Kidney (tissue), 14 donors: ENCODE data around the gene WDR70. TPM values are rescaled to one million over a fixed set of nuclear protein-coding genes. Genes with fewer than 3 reads are reported as not detected.
"Not testable (repeated sequence)": the region's sequence is repeated elsewhere in the genome, so short reads cannot be mapped to it uniquely, and the experiment has no call there.

Experiments
- DNase-seq, 5 donors: peaks; one replicate each; pipeline ENCODE4 v3.0.0-alpha.2; 2013 to 2020
- FAIRE-seq: peaks from 2 replicates; lab custom pipeline; 2012; peaks lifted over from hg19 to GRCh38; lab: Jason Lieb, UNC
- H3K27ac ChIP-seq, 2 donors: one replicate each; pipeline ENCODE4 v1.7.0; 2013; ENCODE audit warnings: low read depth in 2 of 2, low read length in 2 of 2, inconsistent platforms in 1 of 2
- H3K27me3 ChIP-seq: one replicate; pipeline ENCODE4 v1.7.1; 2013; ENCODE audit warnings: low read length, inconsistent platforms; ENCODE audit not compliant: control insufficient read depth, insufficient read depth
- H3K36me3 ChIP-seq, 3 donors: one replicate each; pipeline versions ENCODE4 v1.7.0 to v1.7.1; 2013; ENCODE audit warnings: low read length in 3 of 3, control low read depth in 1 of 3, inconsistent platforms in 1 of 3; ENCODE audit not compliant: insufficient read depth in 3 of 3, control insufficient read depth in 2 of 3
- H3K4me1 ChIP-seq, 3 donors: one replicate each; pipeline versions ENCODE4 v1.7.0 to v1.7.1; 2013; ENCODE audit warnings: low read length in 3 of 3, inconsistent platforms in 1 of 3, low read depth in 1 of 3; ENCODE audit not compliant: control insufficient read depth in 2 of 3, insufficient read depth in 2 of 3
- H3K4me3 ChIP-seq, 3 donors: one replicate each; pipeline versions ENCODE4 v1.7.0 to v1.8.1; 2013; ENCODE audit warnings: low read length in 3 of 3, control low read depth in 1 of 3, inconsistent platforms in 1 of 3
- H3K9ac ChIP-seq, 3 donors: one replicate each; pipeline versions ENCODE4 v1.7.0 to v1.7.1; 2013; ENCODE audit warnings: low read length in 3 of 3, control low read depth in 1 of 3, inconsistent platforms in 1 of 3
- H3K9me3 ChIP-seq, 3 donors: one replicate each; pipeline versions ENCODE4 v1.7.0 to v1.7.1; 2013; ENCODE audit warnings: low read length in 3 of 3, control low read depth in 1 of 3, inconsistent platforms in 1 of 3; ENCODE audit not compliant: control insufficient read depth in 2 of 3, insufficient read depth in 1 of 3
- CTCF ChIP-seq: IDR thresholded peaks from 3 replicates; pipeline ENCODE4 v1.5.1; 2012; ENCODE audit warnings: mild to moderate bottlenecking, moderate library complexity, borderline replicate concordance; ENCODE audit not compliant: insufficient read depth; ENCODE audit errors: extremely low read depth
- intact Hi-C: fragments of 100-400 bp; cut with DNase I; formaldehyde crosslinking; loops from one replicate; pipeline ENCODE4 v1.11.1; 2022
- polyA plus RNA-seq: library from polyadenylated mRNA; stranded (reverse); fragments of 350-450 nt; fragmentation: Illumina TruSeq; extraction: RNeasy Lipid Tissue Mini Kit (QIAGEN cat#74804); gene quantifications from one replicate; pipeline ENCODE4 v1.2.3, GENCODE V29; 2014; ENCODE audit warnings: low read depth, low replicate concordance; ENCODE audit not compliant: insufficient read depth
- total RNA-seq: library from RNA; stranded (reverse); fragmentation: NEBNext Ultra II Directional; extraction: Animal tissue kit (Norgen Biotek cat#: 25700); gene quantifications from one replicate; pipeline ENCODE4 v1.2.1, GENCODE V29; 2021
- donor health status: control.
- donor health status: control.
- donor health status: control.
- donor health status: control.
- donor health status: control.
- donor health status: DM: yes; HTN: yes; CAD: no.
- donor health status: Normal renal cell carcinoma (clear cell type).

WDR70 gene
- total and polyA plus RNA-seq, 2 donors from 2014 or later, result 27.2 to 32.3 TPM

DNA sequence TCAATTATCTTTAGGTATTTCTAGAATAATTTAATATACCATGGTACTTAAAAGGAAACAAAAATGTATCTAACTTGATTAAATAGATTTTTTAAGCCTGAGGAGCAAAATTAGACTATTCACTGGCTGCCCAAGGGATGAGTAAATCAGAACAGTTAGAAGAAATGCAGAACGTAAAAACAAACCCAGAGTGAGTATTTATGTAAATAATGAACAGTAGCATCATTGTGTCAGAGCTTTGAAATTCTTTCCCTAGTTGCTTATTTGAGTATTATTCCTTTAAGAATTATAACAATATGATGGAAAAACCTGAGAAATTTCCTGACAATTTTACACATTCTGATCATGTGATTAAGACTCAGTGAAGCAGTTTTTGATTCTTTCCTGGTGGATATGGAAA lies 259.8 kb downstream of the WDR70 start:
- Histone ChIP-seq H3K27me3 (no peaks in the 10 kb centered on the region), H3K4me3 (no peak overlapping the region), H3K36me3 (no peaks in the 10 kb centered on the region), H3K9me3 (peaks cover 0 to 2% (median 0%) of the 10 kb centered on the region in 3 donors), H3K4me1 (no peaks in the 10 kb centered on the region), H3K9ac (no peak overlapping the region), H3K27ac (no peak overlapping the region)
- no peak for DNase-seq
- no peak for TF ChIP-seq CTCF
- FAIRE-seq, result no peak
- intact Hi-C loops, result no loop called here

DNA sequence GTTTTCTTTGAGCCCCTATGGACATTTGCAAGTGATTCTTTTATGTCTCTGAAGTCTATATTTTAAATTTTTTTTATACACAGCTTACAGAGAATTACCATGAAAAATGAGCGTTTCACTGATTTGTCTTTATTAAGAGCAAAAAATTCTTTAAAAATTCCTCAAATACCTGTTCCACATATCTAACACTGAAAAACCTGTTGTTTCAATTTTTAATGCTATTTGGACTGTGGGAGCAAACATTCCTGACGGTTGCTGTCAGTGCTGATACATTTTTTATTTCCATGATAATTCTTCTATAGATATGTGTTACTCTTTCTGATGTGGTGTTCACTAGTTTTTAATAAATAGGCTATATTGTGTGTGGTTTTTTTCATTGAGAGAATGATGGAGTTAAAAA lies 261.0 kb downstream of the WDR70 start:
- intact Hi-C loops, result no loop called here
- DNase-seq (no peak), FAIRE-seq (no peak)
- Histone ChIP-seq H3K36me3 (no peaks in the 10 kb centered on the region), H3K9ac (no peak overlapping the region), H3K4me1 (no peaks in the 10 kb centered on the region), H3K4me3 (no peak overlapping the region), H3K27ac (no peak overlapping the region), H3K9me3 (peaks cover 0 to 6% (median 0%) of the 10 kb centered on the region in 3 donors), H3K27me3 (no peaks in the 10 kb centered on the region)
- no peak for TF ChIP-seq CTCF

DNA sequence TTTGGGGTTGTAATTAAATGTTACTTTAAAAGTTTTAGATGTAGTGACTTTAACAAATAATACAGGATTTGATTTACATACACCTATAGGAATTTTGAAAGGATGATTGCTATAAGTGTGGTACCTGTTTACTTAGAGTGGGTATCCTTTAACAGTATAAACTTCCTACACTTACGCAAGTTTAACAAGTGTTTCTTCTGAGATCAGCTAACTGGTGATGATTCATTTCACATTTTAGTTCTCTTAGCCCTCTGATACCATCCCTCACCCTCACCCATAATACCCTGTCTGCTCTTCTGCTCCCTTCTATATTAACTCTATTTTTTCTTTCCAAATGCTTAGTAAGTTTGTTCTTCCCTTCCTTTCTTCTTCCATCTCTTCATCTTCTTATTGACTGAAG lies 262.8 kb downstream of the WDR70 start:
- Histone ChIP-seq H3K36me3 (no peaks in the 10 kb centered on the region), H3K27me3 (no peaks in the 10 kb centered on the region), H3K9ac (no peak overlapping the region), H3K27ac (no peak overlapping the region), H3K9me3 (peaks cover 0 to 9% (median 0%) of the 10 kb centered on the region in 3 donors), H3K4me3 (no peak overlapping the region), H3K4me1 (no peaks in the 10 kb centered on the region)
- FAIRE-seq (no peak), DNase-seq (no peak)
- no peak for TF ChIP-seq CTCF
- intact Hi-C loops, result no loop called here

DNA sequence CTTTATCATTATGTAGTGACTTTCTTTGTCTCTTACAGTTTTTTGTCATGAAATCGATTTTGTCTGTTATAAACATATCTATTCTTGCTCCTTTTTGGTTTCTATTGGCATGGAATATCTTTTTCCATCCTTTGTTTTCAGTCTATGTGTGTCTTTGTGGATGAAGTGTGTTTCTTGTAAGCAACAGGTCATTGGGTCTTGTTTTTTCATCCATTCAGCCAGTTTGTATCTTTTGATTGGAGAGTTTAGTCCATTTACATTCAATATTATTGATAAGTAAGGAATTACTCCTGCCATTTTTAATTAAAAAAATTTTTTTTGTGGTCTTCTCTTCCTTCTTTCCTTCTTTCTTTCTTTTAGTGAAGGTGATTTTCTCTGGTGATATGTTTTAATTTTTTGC lies 266.6 kb downstream of the WDR70 start:
- Histone ChIP-seq H3K36me3 (no peaks in the 10 kb centered on the region), H3K27me3 (no peaks in the 10 kb centered on the region), H3K9ac (no peak overlapping the region), H3K4me3 (no peak overlapping the region), H3K9me3 (peaks cover 0 to 9% (median 0%) of the 10 kb centered on the region in 3 donors), H3K27ac (no peak overlapping the region), H3K4me1 (no peaks in the 10 kb centered on the region)
- DNase-seq (no peak), FAIRE-seq (no peak)
- TF ChIP-seq CTCF, result no peak
- intact Hi-C loops, result no loop called here

DNA sequence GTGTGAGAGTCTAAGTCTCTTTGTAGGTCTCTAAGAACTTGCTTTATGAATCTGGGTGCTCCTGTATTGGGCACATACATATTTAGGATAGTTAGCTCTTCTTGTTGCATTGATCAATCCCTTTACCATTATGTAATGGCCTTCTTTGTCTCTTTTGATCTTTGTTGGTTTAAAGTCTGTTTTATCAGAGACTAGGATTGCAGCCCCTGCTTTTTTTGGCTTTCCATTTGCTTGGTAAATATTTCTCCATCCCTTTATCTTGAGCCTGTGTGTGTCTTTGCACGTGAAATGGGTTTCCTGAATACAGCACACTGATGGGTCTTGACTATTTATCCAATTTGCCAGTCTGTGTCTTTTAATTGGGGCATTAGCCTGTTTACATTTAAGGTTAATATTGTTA lies 275.4 kb downstream of the WDR70 start:
- H3K9me3 ChIP-seq, FAIRE-seq, DNase-seq, H3K27me3 ChIP-seq, H3K36me3 ChIP-seq, H3K27ac ChIP-seq, H3K4me3 ChIP-seq, H3K9ac ChIP-seq, intact Hi-C loops, H3K4me1 ChIP-seq: not testable (repeated sequence)
